OCI-LY7 (cell line): ENCODE measurements around the gene DNAJC1.

Source experiments
- CTCF ChIP-seq: fragments of 200-600 bp; sonication (generic); conservative IDR thresholded peaks from 2 replicates; pipeline ENCODE4 v1.5.1; 2014; ENCODE audit warnings: mild to moderate bottlenecking, antibody characterized with exemption, low read length, moderate library complexity, mixed read lengths
- EZH2phosphoT487 ChIP-seq: fragments of 200-600 bp; sonication (generic); IDR thresholded peaks from 2 replicates; pipeline ENCODE4 v1.6.1; 2018; ENCODE audit warnings: low read depth, borderline replicate concordance, mild to moderate bottlenecking, mixed run types, antibody characterized with exemption, low read length, moderate library complexity, mixed read lengths

GRCh38 chr10:21740989-21741388 is 262.5 kb downstream of the DNAJC1 start:
- no peak for TF ChIP-seq CTCF
- TF ChIP-seq EZH2phosphoT487 = no peak
